Measurements from ENCODE around the gene GFOD1. TPM values are rescaled to one million over a fixed set of nuclear protein-coding genes. Genes with fewer than 3 reads are reported as not detected.
A peak's percentile ranks its signal among the peaks of the same experiment; 100 is the strongest.

GFOD1 gene
- total RNA-seq, 2 experiments from 2014 or later, result 22.6 to 35.0 TPM

DNA sequence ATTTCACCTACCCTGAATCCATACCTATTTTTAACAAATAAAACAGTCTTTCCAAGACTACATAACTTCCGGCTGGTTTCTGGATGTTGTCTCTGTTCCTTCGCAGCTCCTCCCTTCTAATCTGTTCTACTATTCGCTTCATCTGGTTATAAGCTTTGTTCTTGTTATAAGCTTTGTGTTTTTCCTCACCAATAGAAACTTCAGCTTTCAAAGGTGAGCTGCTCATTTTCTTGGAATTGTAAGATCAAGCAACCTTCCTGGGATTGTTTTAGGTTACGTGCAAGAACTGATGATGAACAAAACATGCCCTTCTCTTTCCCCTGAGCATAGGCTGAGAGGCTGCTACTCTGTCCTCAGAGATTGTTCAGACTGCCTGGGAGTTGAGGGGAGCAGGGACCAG lies 2.1 kb downstream of the GFOD1 start:
- Histone ChIP-seq H2AFZ (ENCODE audit: low read length) (peak overlapping the region; percentile 29; the same call in 1 of the 2 replicates), H3K9me2 (ENCODE audit: insufficient read depth, low read length) (no peaks in the 10 kb centered on the region), H3K27ac (ENCODE audit: low read depth, low read length, poor library complexity, severe bottlenecking) (peak overlapping the region; percentile 62), H3K4me3 (ENCODE audit: low read depth, low read length, poor library complexity, severe bottlenecking) (peak overlapping the region; percentile 74), H3K9me3 (ENCODE audit: low read length) (no peaks in the 10 kb centered on the region), H3K36me3 (ENCODE audit: insufficient read depth, low read length) (peaks cover 28% of the 10 kb centered on the region), H3K79me2 (ENCODE audit: insufficient read depth, low read depth, low read length) (peaks cover 48% of the 10 kb centered on the region), H3K4me1 (ENCODE audit: insufficient read depth, low read length, poor library complexity, severe bottlenecking) (peaks cover 44% of the 10 kb centered on the region), H4K20me1 (ENCODE audit: insufficient read depth, low read length) (peaks cover 20% of the 10 kb centered on the region; the same call in 1 of the 2 replicates), H3K4me2 (ENCODE audit: low read length) (peak overlapping the region; percentile 82)
- POLR2A ChIA-PET, result interaction anchor here (0.7 to 5.1 kb wide), 14 partner anchors 12 to 156 kb away, joined by 3 to 25 read pairs (median 4); no protein-coding TSS in a partner anchor
- CTCF ChIA-PET (ENCODE audit: unreplicated experiment), result interaction anchor here (1.0 to 1.2 kb wide), 2 partner anchors 24 to 40 kb away, joined by 3 to 6 read pairs; no protein-coding TSS in a partner anchor
- no peak for DNase-seq (ENCODE audit: low spot score)
- intact Hi-C loops (cut with micrococcal nuclease; ENCODE audit: unreplicated experiment), result loop anchor here (5.0 kb wide), 2 partner anchors 108 to 128 kb away; no protein-coding TSS in a partner anchor
- no TSS peak for BruUV-seq (replicated peaks)
- TF ChIP-seq, protein P1, sequence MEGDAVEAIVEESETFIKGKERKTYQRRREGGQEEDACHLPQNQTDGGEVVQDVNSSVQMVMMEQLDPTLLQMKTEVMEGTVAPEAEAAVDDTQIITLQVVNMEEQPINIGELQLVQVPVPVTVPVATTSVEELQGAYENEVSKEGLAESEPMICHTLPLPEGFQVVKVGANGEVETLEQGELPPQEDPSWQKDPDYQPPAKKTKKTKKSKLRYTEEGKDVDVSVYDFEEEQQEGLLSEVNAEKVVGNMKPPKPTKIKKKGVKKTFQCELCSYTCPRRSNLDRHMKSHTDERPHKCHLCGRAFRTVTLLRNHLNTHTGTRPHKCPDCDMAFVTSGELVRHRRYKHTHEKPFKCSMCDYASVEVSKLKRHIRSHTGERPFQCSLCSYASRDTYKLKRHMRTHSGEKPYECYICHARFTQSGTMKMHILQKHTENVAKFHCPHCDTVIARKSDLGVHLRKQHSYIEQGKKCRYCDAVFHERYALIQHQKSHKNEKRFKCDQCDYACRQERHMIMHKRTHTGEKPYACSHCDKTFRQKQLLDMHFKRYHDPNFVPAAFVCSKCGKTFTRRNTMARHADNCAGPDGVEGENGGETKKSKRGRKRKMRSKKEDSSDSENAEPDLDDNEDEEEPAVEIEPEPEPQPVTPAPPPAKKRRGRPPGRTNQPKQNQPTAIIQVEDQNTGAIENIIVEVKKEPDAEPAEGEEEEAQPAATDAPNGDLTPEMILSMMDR (conservative IDR thresholded peaks at IDR 0.05; ENCODE audit: low read length), result no peak
- no peak for TF ChIP-seq EZH2phosphoT487 (IDR thresholded peaks at IDR 0.05; ENCODE audit: borderline replicate concordance, low read depth, low read length)

DNA sequence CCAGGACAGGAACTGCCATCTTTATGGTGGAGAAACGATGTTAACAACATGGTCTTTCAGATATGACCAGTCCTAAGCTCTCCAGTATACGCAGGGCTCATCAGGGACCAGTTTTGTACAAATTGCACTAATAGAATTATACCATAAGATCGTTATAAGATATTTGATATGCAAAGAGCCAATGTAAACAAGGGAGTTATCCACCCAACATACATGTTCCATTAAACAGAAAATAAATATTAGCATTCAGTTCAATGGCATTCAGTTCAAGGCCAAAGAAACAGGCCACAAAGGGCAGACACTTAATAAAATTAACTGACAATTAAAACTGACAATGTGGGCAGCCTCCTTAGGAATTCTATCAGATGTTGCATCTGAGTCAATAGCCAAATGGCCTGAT lies 2.6 kb downstream of the GFOD1 start:
- DNase-seq (ENCODE audit: low spot score), result no peak
- intact Hi-C loops (cut with micrococcal nuclease; ENCODE audit: unreplicated experiment), result loop anchor here (5.0 kb wide), 2 partner anchors 108 to 128 kb away; no protein-coding TSS in a partner anchor
- Histone ChIP-seq H2AFZ (ENCODE audit: low read length) (no peak overlapping the region; the same call in 1 of the 2 replicates), H3K36me3 (ENCODE audit: insufficient read depth, low read length) (peaks cover 33% of the 10 kb centered on the region), H3K79me2 (ENCODE audit: insufficient read depth, low read depth, low read length) (peaks cover 53% of the 10 kb centered on the region), H4K20me1 (ENCODE audit: insufficient read depth, low read length) (peaks cover 20% of the 10 kb centered on the region; the same call in 1 of the 2 replicates), H3K4me3 (ENCODE audit: low read depth, low read length, poor library complexity, severe bottlenecking) (peak overlapping the region; percentile 74), H3K9me2 (ENCODE audit: insufficient read depth, low read length) (no peaks in the 10 kb centered on the region), H3K4me1 (ENCODE audit: insufficient read depth, low read length, poor library complexity, severe bottlenecking) (peaks cover 48% of the 10 kb centered on the region), H3K9me3 (ENCODE audit: low read length) (no peaks in the 10 kb centered on the region), H3K27ac (ENCODE audit: low read depth, low read length, poor library complexity, severe bottlenecking) (peak overlapping the region; percentile 62), H3K4me2 (ENCODE audit: low read length) (peak overlapping the region; percentile 82)
- TF ChIP-seq, protein P1 (conservative IDR thresholded peaks at IDR 0.05; ENCODE audit: low read length), result no peak
- no peak for TF ChIP-seq EZH2phosphoT487 (IDR thresholded peaks at IDR 0.05; ENCODE audit: borderline replicate concordance, low read depth, low read length)
- no TSS peak for BruUV-seq (replicated peaks)
- CTCF ChIA-PET (ENCODE audit: unreplicated experiment), result no interaction called here
- POLR2A ChIA-PET, result interaction anchor here (0.6 to 5.1 kb wide), 17 partner anchors 11 to 156 kb away, joined by 3 to 25 read pairs (median 4); no protein-coding TSS in a partner anchor

DNA sequence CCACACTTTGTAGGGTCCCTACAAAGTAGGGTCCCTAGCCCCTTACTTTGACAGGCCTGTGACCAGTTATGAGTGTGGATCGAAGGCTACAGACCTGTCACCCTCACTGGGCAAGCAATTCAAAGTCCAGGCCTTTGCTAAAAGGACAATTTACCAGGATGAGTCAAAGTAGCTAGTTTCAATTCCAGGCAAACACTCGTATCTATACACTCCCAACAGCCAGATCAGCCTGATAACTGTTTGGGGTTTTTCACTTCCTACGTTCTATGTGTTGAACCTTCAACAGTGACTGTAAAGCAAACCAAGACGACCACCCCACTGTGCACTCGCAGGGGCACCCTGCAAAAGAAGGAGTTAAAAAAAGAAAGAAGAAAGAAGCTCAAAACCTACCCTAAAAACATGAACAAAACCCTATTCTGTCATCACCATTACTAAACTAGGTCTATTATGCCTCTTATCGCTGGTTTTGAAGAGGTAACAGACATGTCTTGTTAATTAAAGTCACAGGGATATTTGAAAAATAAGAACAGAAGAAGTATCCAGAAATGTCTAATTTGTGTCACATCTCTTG lies 3.2 kb downstream of the GFOD1 start:
- peaks cover 39% of the 10 kb centered on the region for H3K36me3 ChIP-seq (ENCODE audit: insufficient read depth, low read length)
- H3K79me2 ChIP-seq (ENCODE audit: insufficient read depth, low read depth, low read length), result peaks cover 59% of the 10 kb centered on the region
- no peaks in the 10 kb centered on the region for H3K9me2 ChIP-seq (ENCODE audit: insufficient read depth, low read length)
- no TSS peak for BruUV-seq (replicated peaks)
- no peaks in the 10 kb centered on the region for H3K9me3 ChIP-seq (ENCODE audit: low read length)
- no peak overlapping the region for H2AFZ ChIP-seq (ENCODE audit: low read length)
- TF ChIP-seq EZH2phosphoT487 (IDR thresholded peaks at IDR 0.05; ENCODE audit: borderline replicate concordance, low read depth, low read length), result no peak
- TF ChIP-seq, protein P1 (conservative IDR thresholded peaks at IDR 0.05; ENCODE audit: low read length), result no peak
- H3K4me3 ChIP-seq (ENCODE audit: low read depth, low read length, poor library complexity, severe bottlenecking), result peak overlapping the region; percentile 74
- POLR2A ChIA-PET, result interaction anchor here (0.6 to 5.1 kb wide), 15 partner anchors 11 to 155 kb away, joined by 3 to 25 read pairs (median 3); no protein-coding TSS in a partner anchor
- DNase-seq (ENCODE audit: low spot score), result no peak
- H4K20me1 ChIP-seq (ENCODE audit: insufficient read depth, low read length), result peaks cover 24% of the 10 kb centered on the region; the same call in 1 of the 2 replicates
- H3K4me2 ChIP-seq (ENCODE audit: low read length), result peak overlapping the region; percentile 82
- intact Hi-C loops (cut with micrococcal nuclease; ENCODE audit: unreplicated experiment), result no loop called here
- peaks cover 55% of the 10 kb centered on the region for H3K4me1 ChIP-seq (ENCODE audit: insufficient read depth, low read length, poor library complexity, severe bottlenecking)
- peak overlapping the region; percentile 62 for H3K27ac ChIP-seq (ENCODE audit: low read depth, low read length, poor library complexity, severe bottlenecking)
- CTCF ChIA-PET (ENCODE audit: unreplicated experiment), result interaction anchor here (0.5 kb wide), 1 partner anchor 1439 kb away, joined by 3 read pairs; no protein-coding TSS in a partner anchor

Measured in OCI-LY7 (cell line).